Omental fat pad (tissue), 4 donors: ENCODE results near the gene MYH10. TPM values are rescaled to one million over a fixed set of nuclear protein-coding genes. Genes with fewer than 3 reads are reported as not detected.

Source experiments
- ATAC-seq: fragments of 150-250 bp; one replicate; pipeline ENCODE4 v1.9.1; 2016; ENCODE audit warnings: mild to moderate bottlenecking, moderate library complexity; ENCODE audit not compliant: low FRiP score
- DNase-seq: peaks from one replicate; pipeline ENCODE4 v3.0.0-alpha.2; 2019; ENCODE audit warnings: low spot score
- total RNA-seq, 4 donors: library from RNA; depleted of rRNA; stranded (reverse); fragments of >200 nt; gene quantifications; one replicate each; pipeline ENCODE4 v1.1.0, GENCODE V29; 2016
- TF ChIP-seq, protein P1 (sequence below), 3 donors: fragments of 450-650 bp; IDR thresholded peaks; one replicate each; pipeline ENCODE4 v1.5.1; 2016 to 2017; ENCODE audit warnings: antibody characterized with exemption in 3 of 3, mild to moderate bottlenecking in 3 of 3, moderate library complexity in 2 of 3

Gene MYH10
- total RNA-seq, 4 donors from 2014 or later: 41.1 to 99.3 (median 51.8) TPM

DNA sequence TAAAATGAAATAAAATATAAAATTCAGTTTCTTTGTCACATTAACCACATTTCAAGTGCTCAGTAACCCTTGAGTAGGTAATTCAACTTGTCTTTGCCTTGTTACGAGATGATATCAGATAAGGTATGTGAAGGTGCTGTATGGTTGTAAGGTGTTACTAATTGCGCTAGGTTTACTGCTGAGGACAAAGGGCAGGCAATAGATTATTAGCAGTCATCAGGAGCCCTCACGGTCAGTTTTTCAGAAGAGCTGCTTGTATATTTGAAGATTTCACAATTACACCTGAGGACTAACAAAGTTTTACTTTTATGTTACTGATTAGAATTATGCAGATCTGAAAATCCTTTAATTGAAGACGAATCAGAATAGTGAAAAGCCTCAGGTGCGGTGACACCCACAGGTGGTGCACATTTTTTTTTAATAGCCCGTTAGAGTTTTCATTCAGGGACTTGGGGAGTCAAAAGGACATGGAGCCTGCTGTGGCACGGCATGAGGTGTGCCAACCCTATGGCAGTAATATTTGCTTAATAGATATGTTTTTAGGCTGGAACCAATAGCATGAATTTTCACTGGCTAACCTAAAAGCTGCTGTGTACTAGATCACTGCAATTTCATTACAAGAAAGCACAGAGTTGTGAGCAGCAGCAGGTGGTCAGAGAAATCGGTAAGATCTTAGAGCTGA is 178.5 kb downstream of the MYH10 start:
- DNase-seq (no peak), ATAC-seq (no peak)
- TF ChIP-seq, protein P1, sequence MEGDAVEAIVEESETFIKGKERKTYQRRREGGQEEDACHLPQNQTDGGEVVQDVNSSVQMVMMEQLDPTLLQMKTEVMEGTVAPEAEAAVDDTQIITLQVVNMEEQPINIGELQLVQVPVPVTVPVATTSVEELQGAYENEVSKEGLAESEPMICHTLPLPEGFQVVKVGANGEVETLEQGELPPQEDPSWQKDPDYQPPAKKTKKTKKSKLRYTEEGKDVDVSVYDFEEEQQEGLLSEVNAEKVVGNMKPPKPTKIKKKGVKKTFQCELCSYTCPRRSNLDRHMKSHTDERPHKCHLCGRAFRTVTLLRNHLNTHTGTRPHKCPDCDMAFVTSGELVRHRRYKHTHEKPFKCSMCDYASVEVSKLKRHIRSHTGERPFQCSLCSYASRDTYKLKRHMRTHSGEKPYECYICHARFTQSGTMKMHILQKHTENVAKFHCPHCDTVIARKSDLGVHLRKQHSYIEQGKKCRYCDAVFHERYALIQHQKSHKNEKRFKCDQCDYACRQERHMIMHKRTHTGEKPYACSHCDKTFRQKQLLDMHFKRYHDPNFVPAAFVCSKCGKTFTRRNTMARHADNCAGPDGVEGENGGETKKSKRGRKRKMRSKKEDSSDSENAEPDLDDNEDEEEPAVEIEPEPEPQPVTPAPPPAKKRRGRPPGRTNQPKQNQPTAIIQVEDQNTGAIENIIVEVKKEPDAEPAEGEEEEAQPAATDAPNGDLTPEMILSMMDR (IDR thresholded peaks at IDR 0.05): no peak

DNA sequence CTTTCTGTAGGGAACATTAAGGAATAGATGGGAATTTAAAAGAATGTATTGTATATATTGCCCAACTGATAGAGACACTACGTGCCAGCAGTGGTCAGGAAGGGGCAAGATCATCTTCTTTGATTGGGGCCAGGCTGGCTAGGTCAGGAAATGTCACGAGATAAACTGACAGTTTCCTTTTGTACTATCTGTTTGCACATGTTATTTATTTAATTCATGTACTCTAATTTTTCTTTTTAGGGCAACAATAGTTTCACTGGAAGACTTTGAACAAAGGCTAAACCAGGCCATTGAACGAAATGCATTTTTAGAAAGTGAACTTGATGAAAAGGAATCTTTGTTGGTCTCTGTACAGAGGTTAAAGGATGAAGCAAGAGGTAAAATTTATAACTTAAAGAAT is 182.2 kb downstream of the MYH10 start:
- no peak for ATAC-seq
- TF ChIP-seq, protein P1 (IDR thresholded peaks at IDR 0.05): no peak

DNA sequence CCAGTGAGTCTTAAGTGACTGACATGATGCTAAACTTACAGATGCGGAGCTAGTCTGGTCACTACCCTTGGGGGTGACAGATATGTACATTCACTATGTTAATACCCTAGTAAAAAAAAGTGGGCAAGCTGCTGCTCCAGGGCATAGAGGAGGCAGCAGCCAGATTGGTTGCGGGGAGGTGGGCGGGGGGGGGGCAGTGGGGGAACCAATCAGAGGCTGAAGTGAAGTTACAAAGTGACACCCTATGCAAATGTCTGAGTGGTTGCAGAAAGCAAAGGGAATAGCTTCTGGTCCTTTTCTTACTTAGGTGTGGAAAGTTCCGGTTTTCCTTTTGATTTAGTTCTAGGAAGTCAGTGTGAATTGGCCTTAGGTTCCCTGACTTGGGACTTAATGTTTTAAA is 182.7 kb downstream of the MYH10 start:
- DNase-seq (no peak), ATAC-seq (no peak)
- TF ChIP-seq, protein P1 (IDR thresholded peaks at IDR 0.05): no peak

More for the DNA sequence above, 182.2 kb downstream of the MYH10 start:
- DNase-seq: no peak

DNA sequence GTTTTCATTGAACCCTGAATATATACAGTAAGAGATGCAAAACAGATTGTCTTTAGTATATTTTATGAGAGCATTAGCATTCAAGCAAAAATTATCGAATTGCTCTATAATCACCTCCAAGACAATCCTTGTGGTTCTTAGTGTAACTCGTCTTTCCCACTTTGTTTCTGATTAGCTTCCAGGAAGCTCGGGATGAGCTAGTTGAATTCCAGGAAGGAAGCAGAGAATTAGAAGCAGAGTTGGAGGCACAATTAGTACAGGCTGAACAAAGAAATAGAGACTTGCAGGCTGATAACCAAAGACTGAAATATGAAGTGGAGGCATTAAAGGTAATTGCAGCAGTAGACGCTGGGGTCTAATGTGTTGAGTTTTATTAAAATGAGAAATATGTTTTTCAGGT is 185.0 kb downstream of the MYH10 start:
- TF ChIP-seq, protein P1 (IDR thresholded peaks at IDR 0.05): no peak
- ATAC-seq (no peak), DNase-seq (no peak)

DNA sequence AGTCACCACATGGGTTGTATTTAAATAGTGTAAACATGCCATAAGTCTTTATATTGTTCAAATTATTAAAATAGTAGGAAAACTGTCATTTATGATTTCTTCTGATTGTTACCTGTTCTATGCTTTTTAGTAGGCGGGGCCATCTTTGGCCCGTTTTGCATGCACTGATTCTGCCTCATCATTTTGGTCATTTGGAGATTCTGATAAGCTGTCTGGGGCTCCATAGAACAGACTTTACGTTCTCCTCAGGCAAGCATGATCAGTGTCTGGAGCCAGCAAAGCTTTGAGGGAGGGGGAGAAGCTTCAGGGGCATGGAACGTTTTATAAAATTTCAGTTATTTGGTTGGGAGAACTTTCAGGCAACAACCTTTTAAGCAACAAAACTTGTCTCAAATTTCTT is 186.0 kb downstream of the MYH10 start:
- ATAC-seq: no peak
- DNase-seq: no peak
- TF ChIP-seq, protein P1 (IDR thresholded peaks at IDR 0.05): no peak

DNA sequence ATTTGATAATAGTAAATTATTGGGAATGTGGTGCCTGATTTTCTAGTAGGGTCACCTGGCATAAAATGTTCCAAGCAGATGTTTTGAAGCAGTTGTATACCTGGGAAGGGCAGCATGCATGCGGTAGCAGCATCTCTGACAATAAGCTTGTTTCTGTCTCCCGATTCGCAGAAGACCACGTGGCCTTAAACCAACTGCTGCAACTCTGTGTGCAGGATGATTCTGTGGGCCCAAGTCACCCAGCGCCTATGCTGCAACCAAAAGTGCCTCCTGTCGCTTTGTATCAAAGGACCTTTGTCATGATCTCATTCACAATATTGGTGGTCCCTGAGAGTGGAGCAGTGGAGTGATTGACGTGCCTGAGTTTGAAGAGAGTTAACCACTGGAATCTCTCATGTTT is 186.8 kb downstream of the MYH10 start:
- TF ChIP-seq, protein P1 (IDR thresholded peaks at IDR 0.05): no peak
- no peak for DNase-seq
- ATAC-seq: peak; percentile 41

DNA sequence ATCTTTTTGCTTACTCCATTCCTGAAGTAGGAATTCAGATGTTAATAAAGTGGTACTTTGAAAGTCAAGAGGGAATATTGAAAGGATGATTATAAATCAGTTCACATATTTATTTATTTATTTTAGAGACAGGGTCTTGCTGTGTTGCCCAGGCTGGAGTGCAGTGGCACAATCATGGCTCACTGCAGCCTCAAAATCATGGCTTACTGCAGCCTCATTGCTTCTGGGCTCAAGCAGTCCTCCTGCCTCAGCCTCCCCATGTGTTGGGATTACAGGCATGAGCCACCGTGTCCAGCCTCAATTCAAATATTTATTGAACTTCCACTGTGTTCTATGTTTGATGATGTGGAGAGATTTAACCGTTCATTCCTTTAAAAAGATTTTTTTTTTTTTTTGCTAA is 188.2 kb downstream of the MYH10 start:
- DNase-seq: no peak
- TF ChIP-seq, protein P1 (IDR thresholded peaks at IDR 0.05): no peak
- ATAC-seq: no peak
